SU-DHL-6 (cell line): Measurements from ENCODE around the gene THBS2.

ENCODE experiments used
- EZH2phosphoT487 ChIP-seq: fragments of 200-600 bp; sonication (generic), shearing (Covaris generic); conservative IDR thresholded peaks from 2 replicates; pipeline ENCODE4 v1.6.1; 2018; ENCODE audit warnings: mild to moderate bottlenecking, antibody characterized with exemption, low read length, moderate library complexity, mixed read lengths
- TF ChIP-seq, protein P1 (sequence below): fragments of 200-600 bp; sonication (generic); IDR thresholded peaks from one replicate; pipeline ENCODE4 v1.5.1; 2017; ENCODE audit warnings: antibody characterized with exemption, mild to moderate bottlenecking, low read length, moderate library complexity; ENCODE audit not compliant: insufficient read depth, poor library complexity, severe bottlenecking

DNA sequence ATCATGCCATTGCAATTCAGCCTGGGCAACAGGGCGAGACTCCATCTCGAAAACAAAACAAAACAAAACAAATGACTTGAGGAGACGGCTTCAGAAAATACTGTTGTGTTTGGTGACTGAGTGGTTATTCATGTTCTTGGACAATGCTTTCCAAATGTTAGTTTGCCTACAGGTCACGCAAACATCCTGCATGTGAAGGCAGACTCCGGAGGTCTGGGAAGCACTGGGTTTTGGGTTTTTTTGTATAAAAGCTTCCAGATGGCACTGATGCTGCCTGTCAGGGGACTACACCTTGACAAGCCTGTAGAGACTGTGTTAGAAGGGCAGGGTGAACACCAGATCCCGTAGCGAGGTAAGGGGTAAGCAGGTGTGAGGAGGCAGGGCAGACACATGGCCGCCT lies 81.7 kb downstream of the THBS2 start:
- TF ChIP-seq, protein P1, sequence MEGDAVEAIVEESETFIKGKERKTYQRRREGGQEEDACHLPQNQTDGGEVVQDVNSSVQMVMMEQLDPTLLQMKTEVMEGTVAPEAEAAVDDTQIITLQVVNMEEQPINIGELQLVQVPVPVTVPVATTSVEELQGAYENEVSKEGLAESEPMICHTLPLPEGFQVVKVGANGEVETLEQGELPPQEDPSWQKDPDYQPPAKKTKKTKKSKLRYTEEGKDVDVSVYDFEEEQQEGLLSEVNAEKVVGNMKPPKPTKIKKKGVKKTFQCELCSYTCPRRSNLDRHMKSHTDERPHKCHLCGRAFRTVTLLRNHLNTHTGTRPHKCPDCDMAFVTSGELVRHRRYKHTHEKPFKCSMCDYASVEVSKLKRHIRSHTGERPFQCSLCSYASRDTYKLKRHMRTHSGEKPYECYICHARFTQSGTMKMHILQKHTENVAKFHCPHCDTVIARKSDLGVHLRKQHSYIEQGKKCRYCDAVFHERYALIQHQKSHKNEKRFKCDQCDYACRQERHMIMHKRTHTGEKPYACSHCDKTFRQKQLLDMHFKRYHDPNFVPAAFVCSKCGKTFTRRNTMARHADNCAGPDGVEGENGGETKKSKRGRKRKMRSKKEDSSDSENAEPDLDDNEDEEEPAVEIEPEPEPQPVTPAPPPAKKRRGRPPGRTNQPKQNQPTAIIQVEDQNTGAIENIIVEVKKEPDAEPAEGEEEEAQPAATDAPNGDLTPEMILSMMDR = no peak
- no peak for TF ChIP-seq EZH2phosphoT487
